Neural progenitor cell (in vitro differentiated cells): Measurements from ENCODE around the gene PDGFC. TPM values are rescaled to one million over a fixed set of nuclear protein-coding genes. Genes with fewer than 3 reads are reported as not detected.

ENCODE experiments used
- DNase-seq: peaks from one replicate; pipeline ENCODE4 v3.0.0-alpha.2; 2016; ENCODE audit warnings: low spot score
- H2AFZ ChIP-seq: fragments of 200-600 bp; sonication (generic); replicated peaks from 2 replicates; pipeline ENCODE4 v1.6.1; 2016; ENCODE audit warnings: antibody characterized with exemption
- H3F3A ChIP-seq: fragments of 200-600 bp; sonication (generic); 2 replicates; pipeline ENCODE4 v1.6.1; 2016; ENCODE audit warnings: antibody characterized with exemption, low read depth
- H3K27ac ChIP-seq: fragments of 200-600 bp; sonication (generic); 2 replicates; pipeline ENCODE4 v1.5.1; 2016; ENCODE audit warnings: mild to moderate bottlenecking
- H3K27me3 ChIP-seq: fragments of 200-600 bp; sonication (generic); 2 replicates; pipeline ENCODE4 v1.6.1; 2016; ENCODE audit warnings: mild to moderate bottlenecking, moderate library complexity
- H3K36me3 ChIP-seq: fragments of 200-600 bp; sonication (generic); 2 replicates; pipeline ENCODE4 v1.5.1; 2016
- H3K4me1 ChIP-seq: fragments of 200-600 bp; sonication (generic); 2 replicates; pipeline ENCODE4 v1.6.1; 2016; ENCODE audit warnings: mixed run types
- H3K4me2 ChIP-seq: fragments of 200-600 bp; sonication (generic); 2 replicates; pipeline ENCODE4 v1.6.1; 2016
- H3K4me3 ChIP-seq: fragments of 200-600 bp; sonication (generic); 2 replicates; pipeline ENCODE4 v1.5.1; 2016
- H3K79me2 ChIP-seq: fragments of 200-600 bp; sonication (generic); 2 replicates; pipeline ENCODE4 v1.6.1; 2016; ENCODE audit warnings: low read depth
- H3K9ac ChIP-seq: fragments of 200-600 bp; sonication (generic); 2 replicates; pipeline ENCODE4 v1.6.1; 2016
- H3K9me3 ChIP-seq: fragments of 200-600 bp; sonication (generic); 2 replicates; pipeline ENCODE4 v1.5.1; 2016; ENCODE audit warnings: low read depth
- H4K20me1 ChIP-seq: fragments of 200-600 bp; sonication (generic); 2 replicates; pipeline ENCODE4 v1.6.1; 2016; ENCODE audit warnings: low read depth
- H3K27ac Mint-ChIP-seq: 3 replicates; pipeline ENCODE4 v1.8.0; 2021; ENCODE audit warnings: mixed read lengths
- H3K27me3 Mint-ChIP-seq: 2 replicates; pipeline ENCODE4 v1.8.0; 2022; ENCODE audit warnings: low read depth, mild to moderate bottlenecking, inconsistent platforms, moderate library complexity, mixed read lengths; ENCODE audit not compliant: insufficient read depth
- H3K36me3 Mint-ChIP-seq: 3 replicates; pipeline ENCODE4 v1.8.0; 2021; ENCODE audit warnings: mixed read lengths
- H3K4me1 Mint-ChIP-seq: 3 replicates; pipeline ENCODE4 v1.8.0; 2021; ENCODE audit warnings: mixed read lengths
- H3K4me3 Mint-ChIP-seq: 3 replicates; pipeline ENCODE4 v1.8.0; 2021; ENCODE audit warnings: mild to moderate bottlenecking, moderate library complexity, mixed read lengths
- H3K9me3 Mint-ChIP-seq: 3 replicates; pipeline ENCODE4 v1.8.0; 2020; ENCODE audit warnings: mixed read lengths
- EZH2 ChIP-seq: fragments of 200-600 bp; sonication (generic); IDR thresholded peaks from 2 replicates; pipeline ENCODE4 v1.6.1; 2017; ENCODE audit warnings: antibody characterized with exemption, mild to moderate bottlenecking, moderate library complexity
- EZH2phosphoT487 ChIP-seq: fragments of 200-600 bp; sonication (generic); IDR thresholded peaks from 2 replicates; pipeline ENCODE4 v1.6.1; 2017; ENCODE audit warnings: antibody characterized with exemption
- total RNA-seq: library from RNA; depleted of rRNA; stranded (reverse); fragments of >200 nt; gene quantifications from 2 replicates; pipeline ENCODE4 v1.2.3, GENCODE V29; 2015; ENCODE audit warnings: low replicate concordance
- TF ChIP-seq, protein P1 (sequence below): fragments of 200-600 bp; sonication (generic); IDR thresholded peaks from 2 replicates; pipeline ENCODE4 v1.5.1; 2017; ENCODE audit warnings: antibody characterized with exemption, mild to moderate bottlenecking

PDGFC gene
- total RNA-seq, 1 donor from 2014 or later: 4.7 TPM

DNA sequence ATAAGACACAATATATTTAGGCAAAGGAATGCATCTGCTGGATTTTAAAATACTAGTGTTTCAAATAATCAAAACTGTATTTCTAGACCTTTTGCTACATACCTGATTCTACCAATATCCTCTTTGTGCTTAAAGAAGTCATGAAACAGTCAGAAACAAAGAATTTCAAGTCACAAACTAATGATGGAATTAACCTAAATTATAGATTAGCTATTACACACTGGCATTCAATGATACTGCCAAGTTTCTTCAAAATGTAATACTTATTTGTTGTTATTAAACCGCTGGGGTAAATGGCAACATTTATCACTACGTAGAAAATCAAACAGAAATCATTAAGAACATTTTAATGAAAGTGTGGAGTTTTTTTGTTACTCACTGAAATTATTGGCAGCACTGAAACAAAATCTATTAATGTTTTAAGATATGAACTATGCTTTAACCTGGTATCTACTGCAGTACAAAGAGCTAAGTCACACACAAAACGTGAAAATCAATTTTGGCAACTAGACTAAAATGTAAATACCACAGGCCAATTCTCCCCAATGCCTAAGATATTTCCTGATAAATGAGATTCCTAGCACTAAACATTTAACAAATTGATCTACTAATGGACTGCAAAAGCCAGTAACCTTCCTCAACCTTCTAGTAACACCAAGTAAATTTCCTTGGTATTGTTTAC, 19.4 kb downstream of the PDGFC start:
- H3K9ac ChIP-seq: no peak overlapping the region

DNA sequence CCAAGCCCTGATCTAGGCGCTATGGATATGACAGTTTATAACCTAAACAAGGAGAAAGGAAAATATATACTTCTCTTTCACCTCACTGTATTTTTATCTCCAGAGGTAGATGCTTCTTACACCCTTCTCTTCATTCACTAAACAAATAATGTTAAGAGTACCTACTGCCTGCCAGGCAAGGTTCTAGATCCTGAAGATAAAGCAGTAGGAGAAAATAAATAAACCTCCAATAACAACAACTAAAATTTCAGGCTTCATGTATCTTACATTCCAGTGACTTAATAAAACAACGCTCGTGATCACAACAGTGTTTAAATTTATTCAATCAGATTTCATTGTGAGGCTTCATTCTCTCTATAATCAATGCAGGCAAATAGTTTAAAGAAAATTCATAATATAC, 20.7 kb downstream of the PDGFC start:
- Mint-ChIP-seq H3K9me3 (peaks cover 2% of the 10 kb centered on the region), H3K36me3 (peaks cover 11% of the 10 kb centered on the region), H3K4me3 (no peak overlapping the region), H3K4me1 (peaks cover 27% of the 10 kb centered on the region), H3K27ac (no peak overlapping the region), H3K27me3 (no peaks in the 10 kb centered on the region)
- Histone ChIP-seq H3K9me3 (no peaks in the 10 kb centered on the region), H3K27ac (no peak overlapping the region), H3K4me2 (no peak overlapping the region), H3K36me3 (no peaks in the 10 kb centered on the region), H3F3A (no peaks in the 10 kb centered on the region), H3K79me2 (no peaks in the 10 kb centered on the region), H4K20me1 (no peaks in the 10 kb centered on the region), H3K4me1 (peaks cover 7% of the 10 kb centered on the region), H3K9ac (no peak overlapping the region), H3K4me3 (no peak overlapping the region), H2AFZ (no peak overlapping the region), H3K27me3 (no peaks in the 10 kb centered on the region)
- DNase-seq: no peak
- TF ChIP-seq EZH2phosphoT487 (no peak), EZH2 (no peak)
- TF ChIP-seq, protein P1, sequence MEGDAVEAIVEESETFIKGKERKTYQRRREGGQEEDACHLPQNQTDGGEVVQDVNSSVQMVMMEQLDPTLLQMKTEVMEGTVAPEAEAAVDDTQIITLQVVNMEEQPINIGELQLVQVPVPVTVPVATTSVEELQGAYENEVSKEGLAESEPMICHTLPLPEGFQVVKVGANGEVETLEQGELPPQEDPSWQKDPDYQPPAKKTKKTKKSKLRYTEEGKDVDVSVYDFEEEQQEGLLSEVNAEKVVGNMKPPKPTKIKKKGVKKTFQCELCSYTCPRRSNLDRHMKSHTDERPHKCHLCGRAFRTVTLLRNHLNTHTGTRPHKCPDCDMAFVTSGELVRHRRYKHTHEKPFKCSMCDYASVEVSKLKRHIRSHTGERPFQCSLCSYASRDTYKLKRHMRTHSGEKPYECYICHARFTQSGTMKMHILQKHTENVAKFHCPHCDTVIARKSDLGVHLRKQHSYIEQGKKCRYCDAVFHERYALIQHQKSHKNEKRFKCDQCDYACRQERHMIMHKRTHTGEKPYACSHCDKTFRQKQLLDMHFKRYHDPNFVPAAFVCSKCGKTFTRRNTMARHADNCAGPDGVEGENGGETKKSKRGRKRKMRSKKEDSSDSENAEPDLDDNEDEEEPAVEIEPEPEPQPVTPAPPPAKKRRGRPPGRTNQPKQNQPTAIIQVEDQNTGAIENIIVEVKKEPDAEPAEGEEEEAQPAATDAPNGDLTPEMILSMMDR: no peak

More for the DNA sequence above, 19.4 kb downstream of the PDGFC start:
- H3K4me3 ChIP-seq: no peak overlapping the region
- no peak for DNase-seq
- H3K4me1 ChIP-seq: peaks cover 3% of the 10 kb centered on the region
- no peaks in the 10 kb centered on the region for H3K27me3 ChIP-seq
- H3K79me2 ChIP-seq: no peaks in the 10 kb centered on the region
- no peak overlapping the region for H3K4me3 Mint-ChIP-seq
- H3K9me3 Mint-ChIP-seq: peaks cover 2% of the 10 kb centered on the region
- peaks cover 2% of the 10 kb centered on the region for H3K27me3 Mint-ChIP-seq
- no peak overlapping the region for H2AFZ ChIP-seq
- no peaks in the 10 kb centered on the region for H3F3A ChIP-seq
- no peak overlapping the region for H3K4me2 ChIP-seq
- H3K27ac ChIP-seq: no peak overlapping the region
- H3K27ac Mint-ChIP-seq: no peak overlapping the region
- H4K20me1 ChIP-seq: no peaks in the 10 kb centered on the region
- peaks cover 16% of the 10 kb centered on the region for H3K36me3 Mint-ChIP-seq
- H3K4me1 Mint-ChIP-seq: peaks cover 17% of the 10 kb centered on the region
- no peaks in the 10 kb centered on the region for H3K9me3 ChIP-seq
- H3K36me3 ChIP-seq: no peaks in the 10 kb centered on the region
- no peak for TF ChIP-seq EZH2
- TF ChIP-seq, protein P1: no peak
- no peak for TF ChIP-seq EZH2phosphoT487

DNA sequence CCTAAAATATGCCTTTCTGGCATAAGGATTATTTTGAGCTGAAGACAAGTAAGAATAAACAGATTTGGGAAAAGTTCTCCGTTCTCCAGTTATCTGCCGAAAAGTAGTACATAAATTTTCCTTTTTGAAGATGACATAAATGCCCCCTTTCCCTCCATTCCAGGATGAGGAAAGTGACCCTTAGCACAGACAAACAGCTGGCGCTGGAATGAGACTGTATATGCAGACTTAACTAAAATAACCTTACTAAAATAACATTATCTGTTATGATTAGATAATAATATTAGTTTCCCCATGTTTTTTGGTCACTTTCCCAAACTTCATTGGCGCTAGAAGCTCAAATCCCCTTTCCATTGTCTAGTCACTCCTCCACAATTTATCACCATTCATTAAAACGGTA, 21.5 kb downstream of the PDGFC start:
- Histone ChIP-seq H2AFZ (no peak overlapping the region), H3K4me3 (no peak overlapping the region), H3K36me3 (no peaks in the 10 kb centered on the region), H4K20me1 (no peaks in the 10 kb centered on the region), H3K27me3 (no peaks in the 10 kb centered on the region), H3F3A (no peaks in the 10 kb centered on the region), H3K27ac (no peak overlapping the region), H3K79me2 (no peaks in the 10 kb centered on the region), H3K4me1 (peaks cover 7% of the 10 kb centered on the region), H3K9ac (no peak overlapping the region), H3K4me2 (no peak overlapping the region), H3K9me3 (no peaks in the 10 kb centered on the region)
- Mint-ChIP-seq H3K36me3 (peaks cover 9% of the 10 kb centered on the region), H3K9me3 (no peaks in the 10 kb centered on the region), H3K27me3 (no peaks in the 10 kb centered on the region), H3K4me1 (peaks cover 34% of the 10 kb centered on the region), H3K4me3 (no peak overlapping the region), H3K27ac (no peak overlapping the region)
- no peak for DNase-seq
- no peak for TF ChIP-seq EZH2phosphoT487
- TF ChIP-seq, protein P1: no peak
- TF ChIP-seq EZH2: no peak
